ENCODE measurements around the gene MYO9B.

DNA sequence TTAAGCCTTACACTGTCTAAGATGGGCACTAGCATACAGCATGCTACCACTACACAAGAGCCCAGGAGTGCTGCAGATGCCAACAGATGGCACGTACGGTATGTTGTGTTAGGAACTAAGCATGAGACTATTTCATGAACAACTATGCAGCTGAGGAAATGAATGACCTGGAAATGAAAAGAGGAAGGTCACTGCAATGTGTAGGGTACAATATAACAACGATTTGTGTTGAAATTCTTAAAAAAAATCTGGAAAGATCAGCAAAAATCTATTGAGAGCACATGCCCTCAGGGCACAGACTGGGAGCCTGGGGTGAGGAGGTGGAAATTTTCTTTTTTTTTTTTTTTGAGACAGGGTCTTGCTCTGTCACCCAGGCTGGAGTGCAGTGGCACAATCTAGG lies 14.8 kb upstream of the MYO9B start:
- TF ChIP-seq POLR2AphosphoS5 (IDR thresholded peaks at IDR 0.05; ENCODE audit: borderline replicate concordance, low read depth, low read length) (no peak), EZH2 (IDR thresholded peaks at IDR 0.05) (no peak)
